ENCODE measurements around the gene RANBP1.

- no peak for TF ChIP-seq CTCF (conservative IDR thresholded peaks at IDR 0.05; ENCODE audit: low read length)
- TF ChIP-seq EZH2phosphoT487 (IDR thresholded peaks at IDR 0.05; ENCODE audit: borderline replicate concordance, low read depth, low read length) = no peak
Measured at GRCh38 chr22:20113551-20114310, 2.2 kb upstream of the RANBP1 start.

Data from OCI-LY7 (cell line).